Natural killer cell treated with Interleukin-12 subunit alpha and Interleukin-12 subunit beta and Interleukin-15 and Interleukin-18, amount 100 ng/mL, for 72 hours (primary cell): Measurements from ENCODE around the gene UQCR10. TPM values are rescaled to one million over a fixed set of nuclear protein-coding genes. Genes with fewer than 3 reads are reported as not detected.

Experiments
- ATAC-seq, 2 donors: fragments of 150-1000 bp; cut with Tn5 transposase in 1 of 2; sonication (Bioruptor Pico), chemical (Tn5 transposase) in 1 of 2; 2 replicates each; pipeline ENCODE4 v1.10.0; 2021
- DNase-seq: peaks from one replicate; pipeline ENCODE4 v3.0.0; 2022; ENCODE audit warnings: low spot score
- H3K27ac Mint-ChIP-seq, 2 donors: 1 replicate in 1 of 2; 2 replicates in 1 of 2; pipeline ENCODE4 v1.8.0; 2022; ENCODE audit warnings: mixed read lengths in 2 of 2, mild to moderate bottlenecking in 1 of 2, moderate library complexity in 1 of 2
- H3K27me3 Mint-ChIP-seq, 2 donors: 1 replicate in 1 of 2; 2 replicates in 1 of 2; pipeline ENCODE4 v1.8.0; 2022; ENCODE audit warnings: mixed read lengths in 2 of 2
- H3K36me3 Mint-ChIP-seq: one replicate; pipeline ENCODE4 v1.8.0; 2022; ENCODE audit warnings: mixed read lengths
- H3K4me1 Mint-ChIP-seq, 2 donors: 1 replicate in 1 of 2; 2 replicates in 1 of 2; pipeline ENCODE4 v1.8.0; 2022; ENCODE audit warnings: low read depth in 2 of 2, mixed read lengths in 2 of 2, mild to moderate bottlenecking in 1 of 2
- H3K4me3 Mint-ChIP-seq: one replicate; pipeline ENCODE4 v1.8.0; 2022; ENCODE audit warnings: mixed read lengths
- H3K9me3 Mint-ChIP-seq: 2 replicates; pipeline ENCODE4 v1.8.0; 2022; ENCODE audit warnings: mixed read lengths
- total RNA-seq, 2 donors: library from RNA; stranded (reverse); gene quantifications; one replicate each; pipeline ENCODE4 v1.2.3, GENCODE V29; 2022

Gene UQCR10
- total RNA-seq, 2 donors from 2014 or later = 59.1 to 86.2 TPM

GRCh38 chr22:29810216-29810615 is 43.0 kb downstream of the UQCR10 start:
- no peak for DNase-seq
- Mint-ChIP-seq H3K36me3 (peaks cover 37% of the 10 kb centered on the region), H3K27ac (peak overlapping the region in 1 of 2 donors; percentile 22), H3K4me1 (peaks cover 0 to 8% of the 10 kb centered on the region in 2 donors), H3K9me3 (no peaks in the 10 kb centered on the region), H3K27me3 (no peaks in the 10 kb centered on the region), H3K4me3 (no peak overlapping the region)
- no peak for ATAC-seq

- Mint-ChIP-seq H3K36me3 (peaks cover 36% of the 10 kb centered on the region), H3K27me3 (no peaks in the 10 kb centered on the region), H3K27ac (peak overlapping the region in 1 of 2 donors; percentile 53), H3K9me3 (no peaks in the 10 kb centered on the region), H3K4me1 (peaks cover 0 to 3% of the 10 kb centered on the region in 2 donors), H3K4me3 (no peak overlapping the region)
- no peak for DNase-seq
- no peak for ATAC-seq
Measured at GRCh38 chr22:29811377-29811776, 44.2 kb downstream of the UQCR10 start.

GRCh38 chr22:29813126-29813525 is 46.0 kb downstream of the UQCR10 start:
- H3K4me3 Mint-ChIP-seq = no peak overlapping the region
- H3K36me3 Mint-ChIP-seq = peaks cover 33% of the 10 kb centered on the region
- H3K27ac Mint-ChIP-seq = no peak overlapping the region
- ATAC-seq (no peak), DNase-seq (no peak)
- H3K9me3 Mint-ChIP-seq = no peaks in the 10 kb centered on the region
- H3K4me1 Mint-ChIP-seq = peaks cover 0 to 3% of the 10 kb centered on the region in 2 donors
- H3K27me3 Mint-ChIP-seq = no peaks in the 10 kb centered on the region

GRCh38 chr22:29813563-29813962 is 46.4 kb downstream of the UQCR10 start:
- H3K4me1 Mint-ChIP-seq = peaks cover 0 to 3% of the 10 kb centered on the region in 2 donors
- H3K9me3 Mint-ChIP-seq = no peaks in the 10 kb centered on the region
- H3K27me3 Mint-ChIP-seq = no peaks in the 10 kb centered on the region
- no peak overlapping the region for H3K4me3 Mint-ChIP-seq
- no peak for DNase-seq
- peaks cover 33% of the 10 kb centered on the region for H3K36me3 Mint-ChIP-seq
- no peak for ATAC-seq
- no peak overlapping the region for H3K27ac Mint-ChIP-seq

GRCh38 chr22:29814003-29814402 is 46.8 kb downstream of the UQCR10 start:
- Mint-ChIP-seq H3K36me3 (peaks cover 33% of the 10 kb centered on the region), H3K4me1 (peaks cover 0 to 3% of the 10 kb centered on the region in 2 donors), H3K9me3 (no peaks in the 10 kb centered on the region), H3K4me3 (no peak overlapping the region), H3K27ac (no peak overlapping the region), H3K27me3 (no peaks in the 10 kb centered on the region)
- DNase-seq (no peak), ATAC-seq (no peak)

- Mint-ChIP-seq H3K36me3 (peaks cover 27% of the 10 kb centered on the region), H3K9me3 (no peaks in the 10 kb centered on the region), H3K4me1 (peaks cover 0 to 4% of the 10 kb centered on the region in 2 donors), H3K27me3 (no peaks in the 10 kb centered on the region), H3K4me3 (no peak overlapping the region), H3K27ac (peak overlapping the region in 1 of 2 donors; percentile 47)
- DNase-seq (no peak), ATAC-seq (no peak)
Measured at GRCh38 chr22:29815580-29815979, 48.4 kb downstream of the UQCR10 start.

GRCh38 chr22:29816128-29816527 is 49.0 kb downstream of the UQCR10 start:
- ATAC-seq (no peak), DNase-seq (no peak)
- H3K27ac Mint-ChIP-seq = peak overlapping the region in 1 of 2 donors; percentile 47
- peaks cover 3 to 7% of the 10 kb centered on the region in 2 donors for H3K4me1 Mint-ChIP-seq
- peaks cover 27% of the 10 kb centered on the region for H3K36me3 Mint-ChIP-seq
- no peaks in the 10 kb centered on the region for H3K27me3 Mint-ChIP-seq
- H3K4me3 Mint-ChIP-seq = no peak overlapping the region
- no peaks in the 10 kb centered on the region for H3K9me3 Mint-ChIP-seq

GRCh38 chr22:29816539-29816938 is 49.4 kb downstream of the UQCR10 start:
- Mint-ChIP-seq H3K36me3 (peaks cover 27% of the 10 kb centered on the region), H3K27me3 (no peaks in the 10 kb centered on the region), H3K27ac (no peak overlapping the region), H3K4me1 (peaks cover 7 to 11% of the 10 kb centered on the region in 2 donors), H3K4me3 (no peak overlapping the region), H3K9me3 (no peaks in the 10 kb centered on the region)
- DNase-seq (no peak), ATAC-seq (no peak)

GRCh38 chr22:29816980-29817379 is 49.8 kb downstream of the UQCR10 start:
- Mint-ChIP-seq H3K4me1 (peaks cover 11 to 13% of the 10 kb centered on the region in 2 donors), H3K4me3 (no peak overlapping the region), H3K27me3 (no peaks in the 10 kb centered on the region), H3K9me3 (no peaks in the 10 kb centered on the region), H3K36me3 (peaks cover 25% of the 10 kb centered on the region), H3K27ac (peak overlapping the region; percentile 35 to 67)
- DNase-seq (no peak), ATAC-seq (no peak)

- peaks cover 24% of the 10 kb centered on the region for H3K36me3 Mint-ChIP-seq
Measured at GRCh38 chr22:29817724-29818123, 50.6 kb downstream of the UQCR10 start.

GRCh38 chr22:29819501-29819900 is 52.3 kb downstream of the UQCR10 start:
- H3K4me1 Mint-ChIP-seq = peaks cover 15 to 17% of the 10 kb centered on the region in 2 donors
- ATAC-seq = no peak
- DNase-seq = no peak
- no peaks in the 10 kb centered on the region for H3K9me3 Mint-ChIP-seq
- peaks cover 27% of the 10 kb centered on the region for H3K36me3 Mint-ChIP-seq
- no peaks in the 10 kb centered on the region for H3K27me3 Mint-ChIP-seq
- H3K4me3 Mint-ChIP-seq = no peak overlapping the region
- H3K27ac Mint-ChIP-seq = peak overlapping the region in 1 of 2 donors; percentile 93

More at GRCh38 chr22:29817724-29818123, 50.6 kb downstream of the UQCR10 start:
- DNase-seq (no peak), ATAC-seq (no peak)
- Mint-ChIP-seq H3K27ac (peak overlapping the region; percentile 35 to 67), H3K9me3 (no peaks in the 10 kb centered on the region), H3K4me3 (no peak overlapping the region), H3K4me1 (peaks cover 15 to 17% of the 10 kb centered on the region in 2 donors), H3K27me3 (no peaks in the 10 kb centered on the region)

Other genes with a start within 250 kb of the UQCR10 start
- gene THOC5, start 213.6 kb upstream of the UQCR10 start, total RNA-seq = 10 to 100 TPM; 64.6 to 89.3 TPM
- gene NIPSNAP1, start 186.3 kb upstream of the UQCR10 start, total RNA-seq = 10 to 100 TPM; 20.3 to 21.4 TPM
- gene NF2, start 163.7 kb upstream of the UQCR10 start, total RNA-seq = 10 to 100 TPM; 58.2 to 70.9 TPM
- under 1 TPM; 0.07 to 0.17 TPM for gene CABP7, start 47.4 kb upstream of the UQCR10 start, total RNA-seq
- 10 to 100 TPM; 17.3 to 34.4 TPM for gene ZMAT5, start 362 bp upstream of the UQCR10 start, total RNA-seq
- gene ASCC2, start 70.9 kb downstream of the UQCR10 start, total RNA-seq = 100 to 1,000 TPM; 102 to 124 TPM
- gene MTMR3, start 115.8 kb downstream of the UQCR10 start, total RNA-seq = 10 to 100 TPM; 33.9 to 38.3 TPM